DMS153 treated with DMSO at 0.1 percent for 48 hours (cell line): Measurements from ENCODE around the gene C21orf91.

Experiments
- DNase-seq: peaks from one replicate; lab custom pipeline; 2025; ENCODE audit not compliant: unreplicated experiment; lab: John Stamatoyannopoulos, UW

Gene C21orf91

GRCh38 chr21:17819114-17819876 is at the start of gene C21orf91:
Gene C21orf91, minus strand, starts transcription at chr21:17819356. Its CDS starts 1,038 bp downstream, at chr21:17818318.
- DNase-seq, result peak; percentile 81

- no peak for DNase-seq
Observed at GRCh38 chr21:17866590-17866989, 47.4 kb upstream of the C21orf91 start.

GRCh38 chr21:17859661-17860060 is 40.5 kb upstream of the C21orf91 start:
- no peak for DNase-seq

- no peak for DNase-seq
Observed at GRCh38 chr21:17858747-17859146, 39.6 kb upstream of the C21orf91 start.

- DNase-seq, result no peak
Observed at GRCh38 chr21:17854745-17855144, 35.6 kb upstream of the C21orf91 start.

- no peak for DNase-seq
Observed at GRCh38 chr21:17853393-17854275, 34.5 kb upstream of the C21orf91 start.

GRCh38 chr21:17848228-17848627 is 29.1 kb upstream of the C21orf91 start:
- no peak for DNase-seq

GRCh38 chr21:17841103-17841502 is 21.9 kb upstream of the C21orf91 start:
- no peak for DNase-seq

- DNase-seq, result no peak
Observed at GRCh38 chr21:17834639-17835354, 15.6 kb upstream of the C21orf91 start.

- DNase-seq, result no peak
Observed at GRCh38 chr21:17829472-17829871, 10.3 kb upstream of the C21orf91 start.

GRCh38 chr21:17828223-17828622 is 9.1 kb upstream of the C21orf91 start:
- DNase-seq, result no peak

- no peak for DNase-seq
Observed at GRCh38 chr21:17823846-17824245, 4.7 kb upstream of the C21orf91 start.

- DNase-seq, result no peak
Observed at GRCh38 chr21:17821121-17821520, 2.0 kb upstream of the C21orf91 start.

GRCh38 chr21:17819877-17820229 is 697 bp upstream of the C21orf91 start:
- DNase-seq, result no peak

- DNase-seq, result peak; percentile 8
Observed at GRCh38 chr21:17818186-17819113, 706 bp downstream of the C21orf91 start.

GRCh38 chr21:17813353-17813752 is 5.8 kb downstream of the C21orf91 start:
- DNase-seq, result no peak

- DNase-seq, result no peak
Observed at GRCh38 chr21:17805966-17806365, 13.2 kb downstream of the C21orf91 start.

- DNase-seq, result no peak
Observed at GRCh38 chr21:17803536-17803935, 15.6 kb downstream of the C21orf91 start.

- no peak for DNase-seq
Observed at GRCh38 chr21:17802572-17802971, 16.6 kb downstream of the C21orf91 start.

- no peak for DNase-seq
Observed at GRCh38 chr21:17799414-17800164, 19.6 kb downstream of the C21orf91 start.
